Measurements from ENCODE around the gene ITPK1. TPM values are rescaled to one million over a fixed set of nuclear protein-coding genes. Genes with fewer than 3 reads are reported as not detected.

The ITPK1 gene
- total RNA-seq, 1 experiment from 2014 or later: 38.5 TPM

DNA sequence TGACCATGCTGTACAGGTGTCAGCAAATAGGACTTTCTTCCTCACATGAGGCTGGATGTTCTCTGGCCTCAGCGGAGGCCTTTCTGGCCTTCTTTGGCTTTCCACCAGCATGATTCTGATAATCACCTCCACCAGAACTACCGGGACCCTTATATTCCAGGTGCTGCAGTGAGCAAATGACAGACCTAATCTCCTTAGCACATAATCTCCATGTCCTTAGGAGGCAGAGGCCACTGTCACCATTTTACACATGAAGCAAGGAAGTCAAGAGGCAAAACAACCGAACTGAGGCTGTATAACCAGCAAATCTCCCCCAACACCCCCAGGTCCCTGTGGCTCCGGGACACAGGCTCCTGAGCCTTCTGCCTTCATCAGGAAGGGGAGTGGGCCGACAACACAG lies 91.2 kb downstream of the ITPK1 start:
- BruUV-seq (replicated peaks): no TSS peak
- ChIA-PET POLR2A (ENCODE audit: low non-redundant PET) (no interaction called here), CTCF (no interaction called here)
- intact Hi-C loops (cut with micrococcal nuclease; ENCODE audit: unreplicated experiment): no loop called here
- H3K4me3 ChIP-seq (ENCODE audit: low read depth, low read length, poor library complexity, severe bottlenecking): no peak overlapping the region
- H3K36me3 ChIP-seq (ENCODE audit: insufficient read depth, low read length, poor library complexity, severe bottlenecking): no peaks in the 10 kb centered on the region
- DNase-seq (ENCODE audit: low spot score): no peak
- H3K4me1 ChIP-seq (ENCODE audit: insufficient read depth, low read length, poor library complexity, severe bottlenecking): no peaks in the 10 kb centered on the region
- no peak overlapping the region for H3K27ac ChIP-seq (ENCODE audit: low read depth, low read length, poor library complexity, severe bottlenecking)
- H3K9me3 ChIP-seq (ENCODE audit: low read depth, low read length, poor library complexity, severe bottlenecking): no peaks in the 10 kb centered on the region
- no peaks in the 10 kb centered on the region for H3K27me3 ChIP-seq (replicated peaks; ENCODE audit: insufficient read depth, low read depth, low read length, poor library complexity)
- no peak for TF ChIP-seq EZH2 (IDR thresholded peaks at IDR 0.05; ENCODE audit: borderline replicate concordance, low read depth, low read length, poor library complexity, severe bottlenecking)
- TF ChIP-seq, protein P1, sequence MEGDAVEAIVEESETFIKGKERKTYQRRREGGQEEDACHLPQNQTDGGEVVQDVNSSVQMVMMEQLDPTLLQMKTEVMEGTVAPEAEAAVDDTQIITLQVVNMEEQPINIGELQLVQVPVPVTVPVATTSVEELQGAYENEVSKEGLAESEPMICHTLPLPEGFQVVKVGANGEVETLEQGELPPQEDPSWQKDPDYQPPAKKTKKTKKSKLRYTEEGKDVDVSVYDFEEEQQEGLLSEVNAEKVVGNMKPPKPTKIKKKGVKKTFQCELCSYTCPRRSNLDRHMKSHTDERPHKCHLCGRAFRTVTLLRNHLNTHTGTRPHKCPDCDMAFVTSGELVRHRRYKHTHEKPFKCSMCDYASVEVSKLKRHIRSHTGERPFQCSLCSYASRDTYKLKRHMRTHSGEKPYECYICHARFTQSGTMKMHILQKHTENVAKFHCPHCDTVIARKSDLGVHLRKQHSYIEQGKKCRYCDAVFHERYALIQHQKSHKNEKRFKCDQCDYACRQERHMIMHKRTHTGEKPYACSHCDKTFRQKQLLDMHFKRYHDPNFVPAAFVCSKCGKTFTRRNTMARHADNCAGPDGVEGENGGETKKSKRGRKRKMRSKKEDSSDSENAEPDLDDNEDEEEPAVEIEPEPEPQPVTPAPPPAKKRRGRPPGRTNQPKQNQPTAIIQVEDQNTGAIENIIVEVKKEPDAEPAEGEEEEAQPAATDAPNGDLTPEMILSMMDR (conservative IDR thresholded peaks at IDR 0.05; ENCODE audit: low read depth, low read length): no peak

DNA sequence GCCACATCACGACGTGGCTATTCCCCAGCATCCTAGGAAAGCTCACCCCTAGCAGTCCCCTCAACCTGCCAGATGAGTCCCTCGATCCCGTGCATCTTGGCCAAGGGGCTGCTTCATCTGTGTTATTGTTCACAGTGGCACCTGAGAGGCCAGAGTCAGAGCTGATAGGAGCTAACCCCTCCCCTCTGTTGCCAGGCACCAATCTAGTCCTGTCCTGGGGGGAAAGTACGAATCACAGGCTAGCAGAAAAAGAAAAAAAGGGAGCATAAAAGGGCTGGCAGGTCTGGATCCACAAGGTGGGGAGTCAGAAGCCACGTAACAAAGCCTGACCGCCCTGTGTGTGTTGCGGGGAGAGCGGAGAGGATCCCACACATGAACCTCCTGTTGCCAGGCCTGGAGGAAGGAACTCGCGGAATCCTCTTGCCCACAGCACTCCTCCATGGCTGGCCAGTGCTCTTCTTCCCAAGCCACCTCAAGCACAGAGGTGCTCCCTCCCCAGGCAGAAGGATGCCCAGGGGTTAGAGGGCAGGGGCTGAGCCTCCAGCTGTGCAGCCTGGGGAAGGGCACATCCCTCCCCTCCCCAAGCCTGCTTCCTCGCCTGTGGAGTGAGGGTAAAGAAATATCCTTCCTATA lies 91.8 kb downstream of the ITPK1 start:
- CTCF ChIA-PET: no interaction called here
- intact Hi-C loops (cut with micrococcal nuclease; ENCODE audit: unreplicated experiment): no loop called here

GRCh38 chr14:93023039-93023438 lies 92.7 kb downstream of the ITPK1 start:
- no TSS peak for BruUV-seq (replicated peaks)
- no peaks in the 10 kb centered on the region for H3K4me1 ChIP-seq (ENCODE audit: insufficient read depth, low read length, poor library complexity, severe bottlenecking)
- TF ChIP-seq, protein P1 (conservative IDR thresholded peaks at IDR 0.05; ENCODE audit: low read depth, low read length): no peak
- TF ChIP-seq EZH2 (IDR thresholded peaks at IDR 0.05; ENCODE audit: borderline replicate concordance, low read depth, low read length, poor library complexity, severe bottlenecking): no peak
- no peaks in the 10 kb centered on the region for H3K27me3 ChIP-seq (replicated peaks; ENCODE audit: insufficient read depth, low read depth, low read length, poor library complexity)
- intact Hi-C loops (cut with micrococcal nuclease; ENCODE audit: unreplicated experiment): no loop called here
- no peaks in the 10 kb centered on the region for H3K36me3 ChIP-seq (ENCODE audit: insufficient read depth, low read length, poor library complexity, severe bottlenecking)
- H3K4me3 ChIP-seq (ENCODE audit: low read depth, low read length, poor library complexity, severe bottlenecking): no peak overlapping the region
- peak; percentile 51 for DNase-seq (ENCODE audit: low spot score)
- H3K27ac ChIP-seq (ENCODE audit: low read depth, low read length, poor library complexity, severe bottlenecking): no peak overlapping the region
- POLR2A ChIA-PET (ENCODE audit: low non-redundant PET): no interaction called here
- CTCF ChIA-PET: no interaction called here
- H3K9me3 ChIP-seq (ENCODE audit: low read depth, low read length, poor library complexity, severe bottlenecking): no peaks in the 10 kb centered on the region

More for the DNA sequence above, 91.8 kb downstream of the ITPK1 start:
- no peaks in the 10 kb centered on the region for H3K27me3 ChIP-seq (replicated peaks; ENCODE audit: insufficient read depth, low read depth, low read length, poor library complexity)
- DNase-seq (ENCODE audit: low spot score): no peak
- no TSS peak for BruUV-seq (replicated peaks)
- no peaks in the 10 kb centered on the region for H3K36me3 ChIP-seq (ENCODE audit: insufficient read depth, low read length, poor library complexity, severe bottlenecking)
- H3K27ac ChIP-seq (ENCODE audit: low read depth, low read length, poor library complexity, severe bottlenecking): no peak overlapping the region
- no peak overlapping the region for H3K4me3 ChIP-seq (ENCODE audit: low read depth, low read length, poor library complexity, severe bottlenecking)
- H3K4me1 ChIP-seq (ENCODE audit: insufficient read depth, low read length, poor library complexity, severe bottlenecking): no peaks in the 10 kb centered on the region
- POLR2A ChIA-PET (ENCODE audit: low non-redundant PET): no interaction called here
- no peak for TF ChIP-seq EZH2 (IDR thresholded peaks at IDR 0.05; ENCODE audit: borderline replicate concordance, low read depth, low read length, poor library complexity, severe bottlenecking)
- TF ChIP-seq, protein P1 (conservative IDR thresholded peaks at IDR 0.05; ENCODE audit: low read depth, low read length): no peak
- no peaks in the 10 kb centered on the region for H3K9me3 ChIP-seq (ENCODE audit: low read depth, low read length, poor library complexity, severe bottlenecking)

Measured in A673 (cell line).